Activated naive CD8-positive, alpha-beta T cell treated with anti-CD3 and anti-CD28 coated beads, Interleukin-2, amount 50 U/mL, for 16 hours (primary cell): ENCODE results near the gene AFAP1L2.
"Not testable (repeated sequence)": the region's sequence is repeated elsewhere in the genome, so short reads cannot be mapped to it uniquely, and the experiment has no call there.

ENCODE experiments used
- DNase-seq: peaks from one replicate; pipeline ENCODE4 v3.0.0-alpha.2; 2020; ENCODE audit warnings: low read depth, low spot score

The AFAP1L2 gene

DNA sequence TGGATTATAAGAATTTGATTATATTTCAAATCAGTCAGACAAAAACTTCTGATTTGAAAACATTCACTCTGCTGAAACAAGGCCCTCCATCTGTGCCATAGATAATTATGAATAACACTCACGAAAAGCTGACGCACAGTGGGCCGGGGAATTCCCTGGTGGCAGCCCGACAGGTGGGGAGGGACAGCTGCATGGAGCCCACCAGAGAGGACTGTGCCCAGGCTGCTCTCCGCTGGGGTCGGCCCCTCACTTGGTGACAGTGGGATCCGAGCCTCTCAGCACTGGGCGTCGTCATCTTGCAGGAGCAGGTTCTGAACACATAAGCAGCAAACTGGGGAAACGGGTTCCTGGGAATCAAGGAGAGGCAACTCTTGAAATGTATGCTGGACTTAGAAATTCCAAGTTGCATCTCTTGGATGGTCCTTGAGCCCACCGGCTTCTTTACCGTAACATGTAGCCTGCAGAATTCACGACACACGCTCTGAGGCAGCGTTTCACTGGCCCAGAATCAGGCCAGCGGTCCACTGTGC lies 41.4 kb downstream of the AFAP1L2 start:
- no peak for DNase-seq

GRCh38 chr10:114359953-114360345 lies 44.4 kb downstream of the AFAP1L2 start:
- DNase-seq, result no peak

- no peak for DNase-seq
Observed at GRCh38 chr10:114359041-114359952, 45.0 kb downstream of the AFAP1L2 start.

DNA sequence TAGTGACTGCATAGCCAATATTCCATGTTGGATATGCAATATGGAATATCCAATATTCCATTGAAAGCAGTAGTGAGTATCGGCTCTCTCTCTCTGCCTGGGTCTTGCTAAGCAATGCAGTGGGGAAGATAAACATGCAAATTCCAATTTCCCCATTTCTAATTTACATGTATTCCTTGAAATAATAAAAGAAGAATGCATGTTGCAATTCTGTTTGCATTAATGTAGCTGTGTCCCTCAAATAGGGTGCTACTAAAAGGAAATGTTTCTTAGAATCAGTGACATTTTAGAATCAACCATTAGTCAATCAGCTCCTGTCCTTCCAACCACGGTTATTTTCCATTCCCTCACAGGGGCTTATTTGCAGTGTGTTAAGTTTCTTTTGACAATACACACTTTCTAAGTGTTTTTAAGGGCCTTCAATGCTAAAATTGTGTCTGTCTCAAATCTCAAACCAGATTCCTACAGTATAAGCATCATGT lies 46.7 kb downstream of the AFAP1L2 start:
- DNase-seq, result no peak

- no peak for DNase-seq
Observed at GRCh38 chr10:114356751-114357514, 47.4 kb downstream of the AFAP1L2 start.

GRCh38 chr10:114356126-114356525 lies 48.2 kb downstream of the AFAP1L2 start:
- DNase-seq, result no peak

GRCh38 chr10:114353383-114353782 lies 50.9 kb downstream of the AFAP1L2 start:
- DNase-seq, result no peak

- no peak for DNase-seq
Observed at GRCh38 chr10:114352653-114353298, 51.5 kb downstream of the AFAP1L2 start.

- DNase-seq, result no peak
Observed at GRCh38 chr10:114350751-114351150, 53.6 kb downstream of the AFAP1L2 start.

DNA sequence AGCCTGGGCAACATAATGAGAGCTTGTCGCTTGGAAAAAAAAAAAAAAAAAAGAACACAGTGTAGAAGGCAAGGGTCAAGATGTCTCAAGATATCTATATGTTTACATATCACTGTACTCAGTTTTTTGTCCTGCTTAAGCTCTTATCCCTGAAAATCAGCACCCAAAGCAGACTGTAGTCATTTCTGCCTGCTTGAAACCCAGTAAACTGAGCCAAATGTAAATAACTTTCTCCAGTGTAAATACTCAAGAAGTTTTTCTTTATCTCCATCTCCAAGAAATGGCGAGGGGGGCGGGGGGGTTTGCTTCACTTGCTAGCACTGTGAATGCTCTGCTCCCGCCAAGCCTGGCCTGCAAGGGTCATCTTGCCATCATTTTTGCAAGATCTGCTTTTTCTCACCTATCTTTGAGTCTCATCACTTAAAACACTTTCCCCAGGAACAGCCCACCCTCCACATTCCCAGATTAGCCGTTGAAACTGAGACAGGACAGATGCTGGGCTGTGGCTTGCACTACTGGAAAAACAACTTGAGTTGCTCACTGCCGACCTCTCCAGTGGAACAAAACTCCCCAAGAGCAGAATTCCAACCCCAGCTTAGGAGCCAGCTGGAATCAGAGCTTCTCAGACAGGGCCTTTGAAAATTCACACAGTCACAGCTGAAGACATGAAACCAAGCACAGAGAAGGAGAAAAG lies 54.6 kb downstream of the AFAP1L2 start:
- DNase-seq, result no peak

DNA sequence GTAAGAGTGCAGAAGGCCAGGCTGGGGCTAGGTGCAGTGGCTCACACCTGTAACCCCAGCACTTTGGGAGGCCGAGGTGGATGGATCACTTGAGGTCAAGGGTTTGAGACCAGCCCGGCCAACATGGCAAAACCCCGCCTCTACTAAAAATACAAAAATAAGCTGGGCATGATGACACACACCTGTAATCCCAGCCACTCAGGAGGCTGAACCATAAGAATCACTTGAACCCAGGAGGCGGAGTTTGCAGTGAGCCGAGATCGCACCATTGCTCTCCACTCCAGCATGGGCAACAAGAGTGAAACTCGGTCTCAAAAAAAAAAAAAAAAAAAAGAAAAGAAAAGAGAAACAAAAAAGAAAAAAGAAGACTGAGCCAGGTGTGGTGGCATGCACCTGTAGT lies 55.2 kb downstream of the AFAP1L2 start:
- not testable (repeated sequence) for DNase-seq

GRCh38 chr10:114347791-114348190 lies 56.5 kb downstream of the AFAP1L2 start:
- DNase-seq, result no peak

DNA sequence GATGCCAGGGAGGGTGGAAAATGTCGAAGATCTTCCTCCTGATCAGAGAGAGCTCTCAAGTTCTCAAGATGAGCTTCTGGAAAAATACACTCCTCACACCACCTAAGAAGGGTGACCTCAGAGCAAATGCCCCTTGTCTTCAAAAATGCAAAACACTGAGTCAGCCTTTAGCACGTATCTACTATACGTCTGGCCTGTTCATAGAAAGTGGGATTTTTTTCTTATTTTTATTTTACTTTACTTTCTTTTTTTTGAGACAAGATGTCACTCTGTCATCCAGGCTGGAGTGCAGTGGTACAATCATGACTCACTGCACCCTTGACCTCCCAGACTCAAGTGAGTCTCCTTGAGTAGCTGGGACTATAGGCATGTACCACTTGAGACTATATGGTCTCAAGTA lies 57.1 kb downstream of the AFAP1L2 start:
- DNase-seq, result no peak

DNA sequence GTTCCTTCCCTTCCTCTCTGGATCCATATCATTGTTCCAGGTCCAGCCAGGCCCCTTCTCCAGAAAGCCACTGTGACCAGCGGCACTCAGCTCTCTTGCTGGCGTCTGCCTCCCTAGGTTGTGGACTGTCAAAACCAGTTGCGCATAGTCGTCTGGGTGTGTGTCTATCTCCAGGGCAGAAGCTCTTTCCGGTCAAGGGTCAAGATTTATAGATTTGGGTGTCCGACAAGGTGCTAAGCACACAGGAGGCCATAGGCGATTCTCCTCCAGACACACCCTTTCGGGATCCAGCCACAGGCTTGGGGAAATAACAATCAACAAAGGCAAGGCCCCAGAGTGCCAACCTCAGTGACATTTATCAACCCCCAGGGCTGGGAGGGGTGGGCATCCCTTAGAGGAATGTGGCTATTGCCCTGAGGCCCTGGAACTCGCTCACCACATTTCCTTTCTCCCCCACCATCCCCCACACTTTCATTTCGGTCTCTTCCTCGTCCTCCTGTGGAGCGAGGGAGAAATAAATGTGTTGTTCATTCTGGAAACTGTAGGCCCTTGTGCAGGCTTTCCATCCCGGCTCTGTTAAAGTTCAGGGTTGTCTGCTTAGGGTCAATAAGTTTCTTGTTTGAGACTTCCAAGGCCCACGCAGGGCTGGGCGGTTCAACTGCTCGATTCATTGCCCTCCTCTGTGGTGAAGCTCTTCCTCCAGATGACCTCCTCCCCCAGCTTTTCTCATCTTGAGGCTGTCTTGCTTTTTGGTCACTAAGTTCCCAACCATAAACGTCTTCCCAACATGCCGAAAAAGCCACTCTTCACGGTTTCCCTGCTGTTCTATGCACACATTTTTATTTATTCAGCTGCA lies 57.9 kb downstream of the AFAP1L2 start:
- DNase-seq, result no peak

GRCh38 chr10:114345701-114346100 lies 58.6 kb downstream of the AFAP1L2 start:
- DNase-seq, result no peak

DNA sequence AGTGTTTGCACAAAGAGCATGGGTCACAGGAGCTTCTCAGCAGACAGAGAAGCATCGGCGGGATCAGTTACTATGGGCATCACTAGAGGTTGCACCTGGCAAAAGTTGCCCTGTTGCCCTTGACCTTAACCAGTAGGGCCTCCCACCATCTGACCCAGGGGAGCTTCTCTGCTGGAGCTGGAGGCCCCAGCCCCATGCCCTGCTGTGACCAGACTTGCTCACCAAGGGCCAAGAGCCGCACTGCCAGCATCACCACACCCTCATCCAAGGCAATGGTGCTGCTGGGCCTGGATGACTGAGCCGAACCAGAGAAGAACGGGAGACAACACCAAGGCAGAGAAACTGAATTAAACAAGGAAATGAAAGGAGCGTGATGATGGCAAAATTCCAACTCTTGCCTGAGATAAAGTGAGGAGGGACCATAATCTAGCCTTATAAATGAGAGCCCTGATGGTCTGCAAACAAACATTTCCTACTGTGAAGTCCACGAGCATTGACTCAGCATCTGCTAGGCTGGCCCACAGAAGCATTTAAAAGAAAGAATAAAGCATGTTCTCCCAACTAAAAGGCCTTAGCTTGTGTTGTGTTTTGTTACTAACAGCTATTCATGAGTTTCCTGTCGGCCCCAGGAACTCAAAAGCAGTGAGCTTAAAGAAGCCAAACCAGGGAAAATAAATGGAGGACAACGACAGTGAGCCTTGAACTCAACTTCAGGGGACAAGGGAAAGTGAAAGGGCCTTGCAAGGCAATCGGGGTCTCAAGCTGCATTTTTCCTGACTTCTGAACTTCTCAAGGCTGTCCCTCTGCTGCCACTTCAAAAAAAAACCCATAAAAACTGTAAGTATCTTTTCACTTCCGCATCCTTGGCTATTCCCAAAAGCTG lies 60.4 kb downstream of the AFAP1L2 start:
- DNase-seq, result no peak

DNA sequence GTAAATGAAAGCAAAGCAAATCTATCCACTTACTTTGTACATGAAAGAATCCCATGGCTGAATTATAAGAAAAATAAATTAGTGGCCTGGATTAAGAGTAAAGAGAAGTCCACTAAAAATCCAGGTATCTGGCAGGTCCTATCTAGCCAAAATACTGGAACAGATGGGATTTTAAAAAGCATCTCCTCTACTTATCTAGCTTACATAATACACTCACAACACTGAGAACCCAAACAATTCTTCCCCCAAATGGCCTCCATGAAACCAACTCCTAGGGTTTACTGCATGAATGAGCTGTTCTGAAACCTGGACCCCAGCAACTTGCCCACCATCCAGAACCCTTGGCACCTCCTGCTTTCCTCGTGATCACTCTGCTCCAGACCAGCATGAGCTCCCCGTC lies 61.3 kb downstream of the AFAP1L2 start:
- DNase-seq, result no peak

DNA sequence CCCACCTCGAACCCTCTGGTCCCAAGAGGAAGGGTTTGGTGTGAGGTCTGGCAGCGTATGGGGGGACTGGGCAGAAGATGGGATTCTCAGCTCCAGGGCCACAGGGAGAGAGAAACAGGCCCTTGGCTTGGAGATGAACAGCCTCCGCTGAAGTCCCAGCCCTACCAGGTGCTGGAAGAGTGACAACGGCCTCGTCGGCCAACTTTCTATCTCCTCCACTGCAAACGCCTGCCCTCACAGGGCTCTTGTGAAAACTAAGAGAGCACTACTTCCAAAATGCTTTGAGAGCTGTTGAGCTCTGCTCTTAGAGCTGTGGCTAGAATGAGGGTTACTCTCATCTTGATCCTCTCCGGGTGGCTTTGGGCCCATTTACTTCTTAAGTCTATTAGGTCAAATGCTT lies 63.5 kb downstream of the AFAP1L2 start:
- no peak for DNase-seq
